ENCODE results near the gene RWDD2A.

The RWDD2A gene

DNA sequence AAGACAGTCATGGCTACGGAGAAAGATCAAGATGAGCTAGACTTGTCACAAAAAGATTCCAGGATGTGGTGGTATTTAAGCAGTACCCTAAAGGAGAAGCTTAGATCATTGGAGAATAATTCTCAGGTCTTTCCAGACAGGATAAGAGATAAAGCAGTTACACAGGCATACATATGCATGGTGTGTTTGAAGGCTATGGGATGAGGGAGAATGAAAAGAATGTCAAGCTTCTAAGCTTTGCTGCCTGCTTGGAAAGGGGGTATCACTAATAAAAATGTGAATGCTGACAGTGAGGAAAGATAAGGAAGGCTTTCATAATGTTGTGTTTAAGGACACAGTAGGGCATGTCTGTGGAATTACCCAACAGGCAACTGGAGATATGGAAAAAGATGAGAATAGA lies 28.1 kb downstream of the RWDD2A start:
- no peaks in the 10 kb centered on the region for H3K4me1 Mint-ChIP-seq (ENCODE audit: low read depth)
- no peaks in the 10 kb centered on the region for H3K36me3 Mint-ChIP-seq
- no peak overlapping the region for H3K4me3 Mint-ChIP-seq
- H3K9me3 Mint-ChIP-seq (ENCODE audit: low read depth) = no peaks in the 10 kb centered on the region
- no peak overlapping the region for H3K27ac Mint-ChIP-seq
- no peaks in the 10 kb centered on the region for H3K27me3 Mint-ChIP-seq

DNA sequence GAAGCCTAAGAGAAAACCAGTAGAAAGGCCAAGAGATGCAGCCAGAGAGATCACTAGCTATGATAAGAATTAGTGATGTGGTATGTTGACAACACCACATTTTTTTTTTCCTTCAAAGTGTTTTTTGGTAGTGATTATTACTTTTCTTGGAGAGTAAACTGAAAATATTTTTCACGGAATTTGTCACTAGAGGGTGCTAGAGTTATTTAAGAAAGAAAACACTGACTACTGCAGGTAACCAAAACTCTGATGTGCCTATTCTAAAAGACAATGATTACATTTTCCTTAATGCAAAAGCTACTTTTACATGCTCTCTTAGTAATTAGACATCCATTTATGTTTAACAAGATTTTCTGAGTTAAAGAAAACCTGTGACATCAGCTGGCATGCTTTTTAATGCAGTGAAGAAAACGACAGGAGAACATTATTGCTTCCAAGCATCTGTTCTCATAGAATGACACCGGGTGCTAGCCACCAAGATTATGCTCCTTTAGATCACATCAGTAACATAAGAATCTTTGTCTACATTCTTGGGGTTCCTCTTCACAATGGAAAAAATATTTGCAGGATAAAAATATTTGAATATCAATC lies 28.8 kb downstream of the RWDD2A start:
- Mint-ChIP-seq H3K36me3 (no peaks in the 10 kb centered on the region), H3K4me3 (no peak overlapping the region), H3K27me3 (no peaks in the 10 kb centered on the region), H3K4me1 (ENCODE audit: low read depth) (no peaks in the 10 kb centered on the region), H3K27ac (no peak overlapping the region), H3K9me3 (ENCODE audit: low read depth) (no peaks in the 10 kb centered on the region)

DNA sequence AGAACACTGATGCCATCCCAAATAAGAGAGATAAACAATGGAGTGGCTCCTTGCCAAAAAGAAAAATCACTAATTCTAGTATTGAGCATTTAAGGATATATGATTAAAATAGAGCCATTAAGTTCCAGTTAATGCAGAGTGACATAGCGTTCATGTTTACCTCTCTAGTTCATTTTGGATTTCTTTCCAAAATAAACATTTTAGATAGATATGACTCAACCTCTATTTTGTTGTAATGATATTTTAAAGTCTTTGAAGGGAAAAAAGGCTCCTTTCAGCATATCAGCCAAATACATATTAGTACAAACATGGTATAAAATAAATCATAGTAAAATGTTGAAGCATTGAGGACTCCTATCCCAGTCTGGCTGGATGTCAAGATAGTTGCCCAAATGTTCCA lies 33.4 kb downstream of the RWDD2A start:
- H3K27ac Mint-ChIP-seq = no peak overlapping the region
- no peaks in the 10 kb centered on the region for H3K27me3 Mint-ChIP-seq
- no peaks in the 10 kb centered on the region for H3K36me3 Mint-ChIP-seq
- H3K4me1 Mint-ChIP-seq (ENCODE audit: low read depth) = no peaks in the 10 kb centered on the region
- H3K4me3 Mint-ChIP-seq = no peak overlapping the region
- H3K9me3 Mint-ChIP-seq (ENCODE audit: low read depth) = no peaks in the 10 kb centered on the region

- H3K36me3 Mint-ChIP-seq = no peaks in the 10 kb centered on the region
- H3K27me3 Mint-ChIP-seq = peaks cover 5% of the 10 kb centered on the region
- H3K27ac Mint-ChIP-seq = no peak overlapping the region
- H3K4me1 Mint-ChIP-seq (ENCODE audit: low read depth) = no peaks in the 10 kb centered on the region
- H3K4me3 Mint-ChIP-seq = no peak overlapping the region
- no peaks in the 10 kb centered on the region for H3K9me3 Mint-ChIP-seq (ENCODE audit: low read depth)
Measured at GRCh38 chr6:83231146-83231545, 38.0 kb downstream of the RWDD2A start.

GRCh38 chr6:83247471-83247870 lies 54.3 kb downstream of the RWDD2A start:
- H3K27ac Mint-ChIP-seq = no peak overlapping the region
- no peaks in the 10 kb centered on the region for H3K36me3 Mint-ChIP-seq
- no peaks in the 10 kb centered on the region for H3K9me3 Mint-ChIP-seq (ENCODE audit: low read depth)
- H3K27me3 Mint-ChIP-seq = peaks cover 11% of the 10 kb centered on the region
- H3K4me1 Mint-ChIP-seq (ENCODE audit: low read depth) = no peaks in the 10 kb centered on the region
- H3K4me3 Mint-ChIP-seq = no peak overlapping the region

Measured in activated naive CD8-positive, alpha-beta T cell (primary cell).